Astrocyte of the cerebellum (primary cell): ENCODE measurements around the gene ZNF117.
A peak's percentile ranks its signal among the peaks of the same experiment; 100 is the strongest.
"Not testable (repeated sequence)": the region's sequence is repeated elsewhere in the genome, so short reads cannot be mapped to it uniquely, and the experiment has no call there.

Experiments used
- DNase-seq: peaks from one replicate; pipeline ENCODE4 v3.0.0-alpha.2; 2011; ENCODE audit warnings: low read depth
- H3K4me3 ChIP-seq: 2 replicates; pipeline ENCODE4 v1.5.1; 2011; ENCODE audit warnings: mild to moderate bottlenecking, low read depth, low read length, moderate library complexity
- CTCF ChIP-seq: IDR thresholded peaks from 2 replicates; pipeline ENCODE4 v1.5.1; 2012; ENCODE audit warnings: low read length, low read depth, moderate library complexity, mild to moderate bottlenecking; ENCODE audit errors: missing control alignments
- in situ Hi-C: cut with HindIII; loops from 2 replicates; pipeline ENCODE4 v1.10.0; 2017; ENCODE audit warnings: low sequenced_read_pairs

ZNF117 gene

DNA sequence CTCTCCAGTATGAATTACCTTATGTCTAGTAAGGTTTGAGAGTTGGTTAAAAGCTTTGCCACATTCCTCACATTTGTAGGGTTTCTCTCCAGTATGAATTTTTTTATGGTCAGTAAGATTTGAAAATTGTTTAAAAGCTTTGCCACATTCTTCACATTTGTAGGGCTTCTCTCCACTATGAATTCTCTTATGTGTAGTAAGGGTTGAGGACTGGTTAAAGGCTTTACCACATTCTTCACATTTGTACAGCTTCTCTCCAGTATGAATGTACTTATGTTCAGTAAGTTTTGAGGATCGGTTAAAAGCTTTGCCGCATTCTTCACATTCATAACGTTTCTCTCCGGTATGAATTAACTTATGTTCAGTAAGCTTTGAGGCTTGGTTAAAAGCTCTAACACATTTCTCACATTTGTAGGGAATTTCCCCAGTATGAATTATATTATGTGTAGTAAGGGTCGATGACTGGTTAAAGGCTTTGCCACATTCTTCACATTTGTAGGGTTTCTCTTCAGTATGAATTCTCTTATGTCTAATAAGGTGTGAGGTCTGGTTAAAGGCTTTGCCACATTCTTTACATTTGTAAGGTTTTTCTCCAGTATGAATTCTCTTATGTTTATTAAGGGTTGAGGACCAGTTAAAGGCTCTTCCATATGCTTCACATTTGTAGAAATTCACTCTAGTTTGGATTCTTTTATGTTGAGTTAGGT, 12.2 kb downstream of the ZNF117 start:
- DNase-seq: no peak
- in situ Hi-C loops: no loop called here
- no peak overlapping the region for H3K4me3 ChIP-seq
- no peak for TF ChIP-seq CTCF

GRCh38 chr7:64965594-64965993, 25.2 kb downstream of the ZNF117 start:
- DNase-seq: no peak
- no peak overlapping the region for H3K4me3 ChIP-seq
- in situ Hi-C loops: no loop called here
- TF ChIP-seq CTCF: no peak

GRCh38 chr7:64959072-64959747, 31.6 kb downstream of the ZNF117 start:
- TF ChIP-seq CTCF: no peak
- no peak overlapping the region for H3K4me3 ChIP-seq
- no peak for DNase-seq
- in situ Hi-C loops: no loop called here

DNA sequence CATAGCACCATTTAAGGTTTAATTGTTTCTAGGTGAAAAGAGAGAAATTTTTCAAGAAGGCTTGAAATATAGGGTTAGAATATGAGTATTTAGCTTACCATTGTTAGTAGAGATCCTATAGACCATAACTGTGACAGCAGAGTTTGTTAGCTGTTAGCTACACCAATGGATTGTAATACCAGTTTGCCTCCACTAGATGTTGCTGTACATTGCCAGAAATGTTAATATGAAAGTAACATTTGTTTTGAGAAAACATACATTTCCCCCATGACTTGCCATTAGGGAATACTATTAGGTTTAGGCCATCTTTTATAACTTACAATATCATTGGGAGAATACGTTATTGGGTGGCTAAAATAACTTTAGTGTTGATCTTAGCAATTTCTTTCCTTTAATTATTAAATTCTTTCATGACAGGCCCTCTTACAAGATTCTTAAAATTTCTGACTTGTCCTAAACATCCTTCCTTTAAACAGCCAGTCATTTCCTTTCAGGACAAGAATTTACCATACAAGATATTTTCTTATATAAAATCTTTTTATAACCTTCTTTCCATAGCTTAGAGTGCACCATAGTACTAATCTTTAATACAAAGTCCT, 39.5 kb downstream of the ZNF117 start:
- in situ Hi-C loops: no loop called here
- TF ChIP-seq CTCF: peak; percentile 65
- DNase-seq: peak; percentile 8
- H3K4me3 ChIP-seq: no peak overlapping the region

- in situ Hi-C loops, DNase-seq, H3K4me3 ChIP-seq: not testable (repeated sequence)
Measured at GRCh38 chr7:64950673-64951072, 40.2 kb downstream of the ZNF117 start.

DNA sequence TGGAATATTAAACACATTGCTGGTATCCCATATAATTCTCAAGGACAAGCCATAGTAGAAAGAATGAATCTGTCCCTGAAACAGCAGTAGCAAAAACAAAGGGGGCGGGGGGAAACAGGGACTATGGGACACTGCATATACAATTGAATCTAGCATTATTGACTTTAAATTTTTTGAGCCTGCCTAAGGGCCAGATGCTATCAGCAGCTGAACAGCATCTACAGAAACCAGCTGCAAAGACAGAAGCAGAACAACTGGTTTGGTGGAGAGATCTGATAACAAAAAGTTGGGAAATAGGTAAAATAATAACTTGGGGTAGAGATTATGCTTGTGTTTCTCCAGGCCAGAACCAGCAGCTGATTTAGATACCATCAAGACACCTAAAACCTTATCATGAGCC, 42.1 kb downstream of the ZNF117 start:
- in situ Hi-C loops, H3K4me3 ChIP-seq, DNase-seq: not testable (repeated sequence)

DNA sequence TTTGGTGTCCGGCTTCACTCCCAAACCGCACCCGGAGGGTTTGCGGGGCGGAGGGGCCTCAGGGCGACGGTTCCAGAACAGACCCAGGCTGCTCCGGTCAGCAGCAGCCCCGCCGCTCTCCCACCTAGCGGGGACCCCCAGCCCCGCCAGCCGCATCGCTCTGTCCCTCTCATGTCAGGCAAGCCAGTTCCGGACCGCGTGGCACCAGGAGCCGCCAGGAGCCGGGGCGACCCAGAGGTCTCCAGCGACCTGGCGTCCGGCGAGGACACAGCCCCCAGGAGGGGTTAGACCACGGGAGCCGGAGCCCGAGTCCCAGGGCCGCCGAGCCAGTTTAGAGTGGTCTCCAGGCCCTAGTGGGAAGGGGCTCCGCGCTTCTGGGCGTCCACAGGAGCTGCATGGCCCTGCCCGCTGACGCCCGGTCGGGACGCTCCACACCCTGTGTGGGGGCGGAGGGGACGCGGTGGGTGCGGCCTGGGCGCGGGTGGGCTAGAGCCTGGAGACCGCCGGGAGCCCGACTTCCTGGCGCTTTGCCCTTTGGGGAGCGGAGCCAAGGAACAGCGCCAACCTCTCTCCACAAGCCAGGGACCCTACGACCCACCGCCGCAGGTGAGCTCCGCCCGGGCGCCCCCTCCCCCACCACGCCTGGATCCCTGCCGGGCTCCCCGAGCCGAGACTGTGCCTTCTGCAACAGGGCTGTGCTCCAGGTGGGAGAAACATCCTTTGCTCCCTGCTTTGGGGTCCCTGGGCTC, 43.4 kb downstream of the ZNF117 start:
- in situ Hi-C loops: no loop called here
- peak overlapping the region; percentile 45 for H3K4me3 ChIP-seq
- no peak for TF ChIP-seq CTCF
- no peak for DNase-seq
